ENCODE measurements around the gene SMPD3.

GRCh38 chr16:68361485-68361884 is 86.8 kb downstream of the SMPD3 start:
- TF ChIP-seq CTCF (IDR thresholded peaks at IDR 0.05; ENCODE audit: poor library complexity) (no peak), EZH2phosphoT487 (IDR thresholded peaks at IDR 0.05; ENCODE audit: low read depth, severe bottlenecking, unreplicated experiment) (no peak), EZH2 (IDR thresholded peaks at IDR 0.05; ENCODE audit: borderline replicate concordance) (no peak)
